ENCODE data around the gene NBEAL1.
"Not testable (repeated sequence)": the region's sequence is repeated elsewhere in the genome, so short reads cannot be mapped to it uniquely, and the experiment has no call there.

Gene NBEAL1

GRCh38 chr2:203105996-203106395 is 91.3 kb downstream of the NBEAL1 start:
- no peak for DNase-seq (ENCODE audit: low read depth in 2 of 3, low spot score in 1 of 3)

- not testable (repeated sequence) for DNase-seq (ENCODE audit: low read depth in 2 of 3, low spot score in 1 of 3)
Observed at GRCh38 chr2:203110496-203110895, 95.8 kb downstream of the NBEAL1 start.

- no peak for DNase-seq (ENCODE audit: low read depth in 2 of 3, low spot score in 1 of 3)
Observed at GRCh38 chr2:203112342-203112741, 97.7 kb downstream of the NBEAL1 start.

- not testable (repeated sequence) for DNase-seq (ENCODE audit: low read depth in 2 of 3, low spot score in 1 of 3)
Observed at GRCh38 chr2:203115201-203115700, 100.6 kb downstream of the NBEAL1 start.

GRCh38 chr2:203122317-203122986 is 107.8 kb downstream of the NBEAL1 start:
- DNase-seq (ENCODE audit: low read depth in 2 of 3, low spot score in 1 of 3) = no peak

GRCh38 chr2:203126996-203127395 is 112.3 kb downstream of the NBEAL1 start:
- no peak for DNase-seq (ENCODE audit: low read depth in 2 of 3, low spot score in 1 of 3)

- no peak for DNase-seq (ENCODE audit: low read depth in 2 of 3, low spot score in 1 of 3)
Observed at GRCh38 chr2:203135105-203135504, 120.4 kb downstream of the NBEAL1 start.

- no peak for DNase-seq (ENCODE audit: low read depth in 2 of 3, low spot score in 1 of 3)
Observed at GRCh38 chr2:203143391-203143790, 128.7 kb downstream of the NBEAL1 start.

- DNase-seq (ENCODE audit: low read depth in 2 of 3, low spot score in 1 of 3) = no peak
Observed at GRCh38 chr2:203149194-203149593, 134.5 kb downstream of the NBEAL1 start.

- DNase-seq (ENCODE audit: low read depth in 2 of 3, low spot score in 1 of 3) = no peak
Observed at GRCh38 chr2:203155406-203155805, 140.7 kb downstream of the NBEAL1 start.

- not testable (repeated sequence) for DNase-seq (ENCODE audit: low read depth in 2 of 3, low spot score in 1 of 3)
Observed at GRCh38 chr2:203162722-203163121, 148.0 kb downstream of the NBEAL1 start.

GRCh38 chr2:203164311-203164935 is 149.7 kb downstream of the NBEAL1 start:
- DNase-seq (ENCODE audit: low read depth in 2 of 3, low spot score in 1 of 3) = no peak

GRCh38 chr2:203167751-203168150 is 153.1 kb downstream of the NBEAL1 start:
- no peak for DNase-seq (ENCODE audit: low read depth in 2 of 3, low spot score in 1 of 3)

GRCh38 chr2:203170502-203170901 is 155.8 kb downstream of the NBEAL1 start:
- DNase-seq (ENCODE audit: low read depth in 2 of 3, low spot score in 1 of 3) = no peak

- no peak for DNase-seq (ENCODE audit: low read depth in 2 of 3, low spot score in 1 of 3)
Observed at GRCh38 chr2:203175371-203175770, 160.7 kb downstream of the NBEAL1 start.

GRCh38 chr2:203177361-203177760 is 162.7 kb downstream of the NBEAL1 start:
- DNase-seq (ENCODE audit: low read depth in 2 of 3, low spot score in 1 of 3) = no peak

- no peak for DNase-seq (ENCODE audit: low read depth in 2 of 3, low spot score in 1 of 3)
Observed at GRCh38 chr2:203185864-203186263, 171.2 kb downstream of the NBEAL1 start.

- DNase-seq (ENCODE audit: low read depth in 2 of 3, low spot score in 1 of 3) = not testable (repeated sequence)
Observed at GRCh38 chr2:203190547-203190946, 175.9 kb downstream of the NBEAL1 start.

GRCh38 chr2:203191026-203191425 is 176.4 kb downstream of the NBEAL1 start:
- not testable (repeated sequence) for DNase-seq (ENCODE audit: low read depth in 2 of 3, low spot score in 1 of 3)

GRCh38 chr2:203191961-203192360 is 177.3 kb downstream of the NBEAL1 start:
- DNase-seq (ENCODE audit: low read depth in 2 of 3, low spot score in 1 of 3) = no peak

- DNase-seq (ENCODE audit: low read depth in 2 of 3, low spot score in 1 of 3) = no peak
Observed at GRCh38 chr2:203195331-203196036, 180.8 kb downstream of the NBEAL1 start.

- DNase-seq (ENCODE audit: low read depth in 2 of 3, low spot score in 1 of 3) = no peak
Observed at GRCh38 chr2:203200866-203201265, 186.2 kb downstream of the NBEAL1 start.

All from stimulated activated CD4-positive, alpha-beta T cell treated with anti-CD3 and anti-CD28 coated beads, Interleukin-12 subunit alpha, Interleukin-12 subunit beta, amount 100 ng/mL, for 48 hours (primary cell).